ENCODE data around the gene PLXNB1. TPM values are rescaled to one million over a fixed set of nuclear protein-coding genes. Genes with fewer than 3 reads are reported as not detected.
"Not testable (repeated sequence)": the region's sequence is repeated elsewhere in the genome, so short reads cannot be mapped to it uniquely, and the experiment has no call there.

The PLXNB1 gene
- total RNA-seq, 1 donor from 2014 or later = 211 TPM

DNA sequence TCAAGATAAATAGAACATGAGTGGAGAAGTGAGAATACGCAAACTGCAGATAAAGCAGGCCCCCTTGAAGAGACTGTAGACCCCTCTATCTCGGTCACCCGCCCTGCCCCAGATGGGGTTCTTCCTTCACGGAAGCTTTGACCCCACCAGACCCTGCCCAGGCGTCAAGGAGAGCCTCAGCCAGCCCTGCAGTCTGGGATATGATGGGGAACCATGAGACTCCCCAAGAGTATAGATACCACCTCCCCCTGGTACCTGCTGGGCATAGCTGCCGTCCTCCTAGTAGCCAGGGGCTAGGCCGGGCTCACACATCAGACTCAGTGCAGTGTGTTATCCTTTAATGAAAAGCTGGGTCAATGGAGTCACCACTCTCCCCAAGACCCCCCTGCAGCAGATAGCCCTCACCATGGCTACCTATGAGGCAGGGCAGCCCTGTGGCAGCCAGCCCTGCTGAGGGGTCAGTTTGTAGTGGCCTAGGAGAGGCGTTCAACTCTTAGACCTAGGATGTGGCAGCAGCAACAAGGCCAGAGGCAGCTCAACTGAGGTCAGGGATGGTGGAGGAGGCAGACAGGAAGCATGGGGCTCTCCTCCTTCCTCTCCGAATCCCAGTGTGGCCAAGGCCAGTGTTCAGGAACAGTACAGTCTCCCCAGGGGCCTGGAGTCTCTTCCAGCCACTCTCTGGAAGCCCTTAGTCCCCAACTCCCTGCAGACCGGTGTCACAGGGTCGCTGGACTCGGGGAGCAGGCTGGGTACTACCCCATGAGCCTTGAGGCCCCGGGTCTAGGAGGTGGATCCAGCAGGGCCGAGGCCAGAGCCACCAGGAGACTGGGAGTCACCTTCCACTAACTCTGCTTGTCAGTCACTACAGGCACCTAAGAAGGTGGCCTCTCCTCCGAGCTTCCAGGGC is 26.1 kb downstream of the PLXNB1 start:
- no peaks in the 10 kb centered on the region for H3K9me3 Mint-ChIP-seq
- no peak overlapping the region for H3K27ac Mint-ChIP-seq
- no peaks in the 10 kb centered on the region for H3K4me1 Mint-ChIP-seq
- DNase-seq (ENCODE audit: low spot score in 2 of 2, unreplicated experiment in 2 of 2) = no peak
- peaks cover 13% of the 10 kb centered on the region for H3K36me3 Mint-ChIP-seq
- H3K27me3 Mint-ChIP-seq (ENCODE audit: low read depth) = no peaks in the 10 kb centered on the region
- TF ChIP-seq, protein P1, sequence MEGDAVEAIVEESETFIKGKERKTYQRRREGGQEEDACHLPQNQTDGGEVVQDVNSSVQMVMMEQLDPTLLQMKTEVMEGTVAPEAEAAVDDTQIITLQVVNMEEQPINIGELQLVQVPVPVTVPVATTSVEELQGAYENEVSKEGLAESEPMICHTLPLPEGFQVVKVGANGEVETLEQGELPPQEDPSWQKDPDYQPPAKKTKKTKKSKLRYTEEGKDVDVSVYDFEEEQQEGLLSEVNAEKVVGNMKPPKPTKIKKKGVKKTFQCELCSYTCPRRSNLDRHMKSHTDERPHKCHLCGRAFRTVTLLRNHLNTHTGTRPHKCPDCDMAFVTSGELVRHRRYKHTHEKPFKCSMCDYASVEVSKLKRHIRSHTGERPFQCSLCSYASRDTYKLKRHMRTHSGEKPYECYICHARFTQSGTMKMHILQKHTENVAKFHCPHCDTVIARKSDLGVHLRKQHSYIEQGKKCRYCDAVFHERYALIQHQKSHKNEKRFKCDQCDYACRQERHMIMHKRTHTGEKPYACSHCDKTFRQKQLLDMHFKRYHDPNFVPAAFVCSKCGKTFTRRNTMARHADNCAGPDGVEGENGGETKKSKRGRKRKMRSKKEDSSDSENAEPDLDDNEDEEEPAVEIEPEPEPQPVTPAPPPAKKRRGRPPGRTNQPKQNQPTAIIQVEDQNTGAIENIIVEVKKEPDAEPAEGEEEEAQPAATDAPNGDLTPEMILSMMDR (IDR thresholded peaks at IDR 0.05; ENCODE audit: unreplicated experiment) = no peak
- H3K4me3 Mint-ChIP-seq = no peak overlapping the region

DNA sequence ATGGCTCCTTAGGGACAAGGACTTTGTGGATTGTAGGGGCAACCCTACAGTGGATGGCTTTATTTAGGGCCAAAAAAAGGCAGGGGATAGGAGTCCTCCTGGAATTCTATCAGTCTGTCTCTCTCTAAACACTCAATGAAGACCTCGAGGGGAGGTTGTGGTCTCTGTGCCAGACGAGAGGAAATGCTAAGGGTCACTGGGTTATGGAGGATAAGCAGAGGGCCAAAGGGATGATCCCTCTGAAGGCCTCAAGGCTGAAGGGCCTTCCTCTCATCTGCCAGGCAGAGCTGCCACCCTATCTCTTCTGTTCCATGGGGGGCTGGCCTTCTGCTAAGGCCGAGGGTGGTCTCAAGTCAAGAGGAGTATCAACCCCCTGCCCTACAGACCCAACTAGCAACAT is 27.0 kb downstream of the PLXNB1 start:
- no peak overlapping the region for H3K27ac Mint-ChIP-seq
- no peaks in the 10 kb centered on the region for H3K9me3 Mint-ChIP-seq
- no peaks in the 10 kb centered on the region for H3K27me3 Mint-ChIP-seq (ENCODE audit: low read depth)
- DNase-seq (ENCODE audit: low spot score in 2 of 2, unreplicated experiment in 2 of 2) = no peak
- no peaks in the 10 kb centered on the region for H3K4me1 Mint-ChIP-seq
- peaks cover 8% of the 10 kb centered on the region for H3K36me3 Mint-ChIP-seq
- H3K4me3 Mint-ChIP-seq = no peak overlapping the region
- TF ChIP-seq, protein P1 (IDR thresholded peaks at IDR 0.05; ENCODE audit: unreplicated experiment) = no peak

DNA sequence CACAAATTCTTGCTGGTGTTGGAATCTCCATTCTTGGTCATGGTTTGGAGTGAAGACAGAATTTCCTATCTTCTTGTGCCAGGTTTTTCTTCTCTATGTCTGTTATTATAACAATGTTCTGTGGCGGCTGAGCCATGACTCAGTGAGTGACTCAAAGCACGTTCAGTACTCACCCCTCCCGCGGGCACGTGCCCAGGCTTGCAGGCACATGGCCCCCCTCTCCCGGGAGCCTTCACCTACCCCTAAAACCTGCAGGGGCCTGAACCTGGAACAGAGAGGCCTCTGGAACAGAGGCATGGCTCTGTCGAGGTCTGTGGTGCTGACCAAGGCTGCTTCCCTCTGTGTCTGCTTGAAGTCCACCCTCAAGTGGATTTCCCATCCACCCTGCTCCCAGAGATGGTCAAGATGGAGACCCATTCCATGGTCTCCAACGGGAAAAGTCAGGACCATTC is 27.6 kb downstream of the PLXNB1 start:
- DNase-seq (ENCODE audit: low spot score in 2 of 2, unreplicated experiment in 2 of 2) = peak in 1 of 2 experiments; percentile 38
- TF ChIP-seq, protein P1 (IDR thresholded peaks at IDR 0.05; ENCODE audit: unreplicated experiment) = no peak
- Mint-ChIP-seq H3K36me3 (peaks cover 8% of the 10 kb centered on the region), H3K9me3 (no peaks in the 10 kb centered on the region), H3K27me3 (ENCODE audit: low read depth) (peaks cover 1% of the 10 kb centered on the region), H3K4me3 (no peak overlapping the region), H3K27ac (peak overlapping the region; percentile 22), H3K4me1 (no peaks in the 10 kb centered on the region)

DNA sequence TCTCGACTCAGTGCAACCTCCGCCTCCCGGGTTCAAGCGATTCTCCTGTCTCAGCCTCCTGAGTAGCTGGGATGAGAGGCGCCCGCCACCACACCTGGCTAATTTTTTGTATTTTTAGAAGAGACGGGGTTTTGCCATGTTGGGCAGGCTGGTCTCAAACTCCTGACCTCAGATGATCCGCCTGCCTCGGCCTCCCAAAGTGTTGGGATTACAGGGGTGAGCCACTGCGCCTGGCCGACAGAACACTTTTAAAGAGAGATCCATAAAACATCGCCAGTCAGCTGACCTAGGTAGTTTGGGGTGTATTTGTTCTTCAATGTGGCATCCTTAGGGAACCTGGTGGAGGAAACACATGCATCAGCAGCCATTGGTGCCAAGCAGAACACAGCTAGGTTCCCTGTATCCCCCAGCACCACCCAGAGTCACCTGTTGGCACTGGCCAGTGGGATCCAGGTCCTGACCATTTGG is 28.4 kb downstream of the PLXNB1 start:
- H3K9me3 Mint-ChIP-seq; DNase-seq (ENCODE audit: low spot score in 2 of 2, unreplicated experiment in 2 of 2); H3K4me1 Mint-ChIP-seq; H3K27ac Mint-ChIP-seq; H3K27me3 Mint-ChIP-seq (ENCODE audit: low read depth); H3K36me3 Mint-ChIP-seq; H3K4me3 Mint-ChIP-seq: not testable (repeated sequence)

DNA sequence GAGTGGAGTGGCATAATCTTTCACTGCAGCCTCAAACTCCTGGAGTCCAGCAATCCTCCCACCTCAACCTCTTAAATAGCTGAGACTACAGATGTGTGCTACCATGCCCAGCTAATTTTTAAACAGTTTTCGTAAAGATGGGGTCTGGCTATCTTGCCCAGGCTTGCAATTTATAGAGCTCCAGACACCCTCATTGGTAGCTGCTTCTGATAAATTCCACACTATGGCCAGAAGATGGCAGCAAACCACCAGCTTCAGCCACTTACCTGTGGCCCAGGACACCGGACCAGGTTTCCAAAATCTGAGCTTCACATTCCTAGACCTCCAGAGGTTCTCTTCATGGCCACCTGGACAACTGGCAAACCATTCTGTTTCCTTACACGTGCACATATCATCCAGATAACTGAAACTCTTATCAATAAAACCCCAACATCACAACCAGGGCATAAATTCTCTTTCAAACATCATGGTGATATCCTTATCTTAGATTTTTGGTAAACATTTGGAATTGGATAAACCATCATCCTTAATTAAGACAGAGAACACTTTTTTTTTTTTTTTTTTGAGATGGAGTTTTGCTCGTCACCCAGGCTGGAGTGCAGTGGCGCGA is 29.0 kb downstream of the PLXNB1 start:
- no peaks in the 10 kb centered on the region for H3K9me3 Mint-ChIP-seq
- TF ChIP-seq, protein P1 (IDR thresholded peaks at IDR 0.05; ENCODE audit: unreplicated experiment) = peak; percentile 64
- H3K4me3 Mint-ChIP-seq = no peak overlapping the region
- no peaks in the 10 kb centered on the region for H3K4me1 Mint-ChIP-seq
- H3K36me3 Mint-ChIP-seq = peaks cover 8% of the 10 kb centered on the region
- H3K27me3 Mint-ChIP-seq (ENCODE audit: low read depth) = peaks cover 4% of the 10 kb centered on the region
- peak overlapping the region; percentile 37 for H3K27ac Mint-ChIP-seq
- DNase-seq (ENCODE audit: low spot score in 2 of 2, unreplicated experiment in 2 of 2) = peak in 1 of 2 experiments; percentile 35
